NCI-H1694 treated with DMSO at 0.1 percent for 48 hours (cell line): ENCODE measurements around the gene PAEP.
"Not testable (repeated sequence)": the region's sequence is repeated elsewhere in the genome, so short reads cannot be mapped to it uniquely, and the experiment has no call there.

ENCODE experiments used
- DNase-seq: peaks from one replicate; lab custom pipeline; 2025; lab: John Stamatoyannopoulos, UW

The PAEP gene

DNA sequence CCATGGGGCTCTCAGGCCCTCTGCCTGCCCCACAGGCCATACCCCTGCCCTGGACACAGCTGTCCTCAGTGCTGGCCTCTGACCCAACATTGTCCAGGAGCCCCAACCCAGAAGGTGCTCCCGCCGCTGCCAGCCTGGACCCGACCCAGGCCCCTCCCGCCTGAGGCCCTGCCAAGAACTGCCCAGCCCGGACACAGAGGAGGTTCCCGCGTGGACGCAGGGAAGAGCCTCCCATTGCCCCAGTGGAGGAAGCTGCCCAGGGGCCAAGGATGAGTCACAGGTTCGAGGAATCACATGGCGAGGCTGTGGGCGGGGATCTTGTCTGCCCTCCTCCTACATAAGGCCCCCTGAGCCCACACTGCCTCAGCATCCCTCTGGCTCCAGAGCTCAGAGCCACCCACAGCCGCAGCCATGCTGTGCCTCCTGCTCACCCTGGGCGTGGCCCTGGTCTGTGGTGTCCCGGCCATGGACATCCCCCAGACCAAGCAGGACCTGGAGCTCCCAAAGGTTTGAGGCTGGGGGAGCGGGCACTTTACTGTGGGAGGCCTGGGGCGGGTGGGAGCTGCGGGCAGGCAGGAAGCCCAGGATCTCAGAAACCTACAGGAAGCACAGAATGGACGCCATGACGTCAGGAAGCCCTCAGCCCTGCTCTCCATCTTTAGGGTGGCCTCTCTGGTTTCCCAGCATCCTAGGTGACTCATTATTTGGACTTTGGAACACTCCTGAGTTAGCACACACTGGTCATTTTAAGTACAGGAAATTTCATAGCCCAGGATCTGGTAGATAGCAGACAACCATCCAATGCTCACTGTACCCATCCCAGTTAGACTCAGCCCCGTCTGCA lies at the start of gene PAEP:
Gene PAEP, plus strand, starts transcription at position 366 of the 844 bp plus-strand sequence.
- no peak for DNase-seq

DNA sequence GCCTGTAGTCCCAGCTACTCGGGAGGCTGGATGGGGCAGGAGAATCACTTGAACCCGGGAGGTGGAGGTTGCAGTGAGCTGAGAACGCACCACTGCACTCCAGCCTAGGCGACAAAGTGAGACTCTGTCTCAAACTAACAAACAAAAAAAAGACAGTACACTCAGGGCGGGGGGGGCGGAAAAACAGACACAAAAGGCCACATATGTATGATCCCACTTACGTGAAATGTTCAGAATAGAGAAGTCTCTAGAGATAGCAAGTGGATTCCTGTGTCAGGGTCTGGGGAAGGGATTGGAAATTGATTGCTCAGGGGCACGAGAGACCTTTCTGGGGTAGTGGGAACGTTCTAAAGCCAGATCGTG lies 49.3 kb upstream of the PAEP start:
- DNase-seq: no peak

GRCh38 chr9:135512904-135513303 lies 48.7 kb upstream of the PAEP start:
- DNase-seq: no peak

DNA sequence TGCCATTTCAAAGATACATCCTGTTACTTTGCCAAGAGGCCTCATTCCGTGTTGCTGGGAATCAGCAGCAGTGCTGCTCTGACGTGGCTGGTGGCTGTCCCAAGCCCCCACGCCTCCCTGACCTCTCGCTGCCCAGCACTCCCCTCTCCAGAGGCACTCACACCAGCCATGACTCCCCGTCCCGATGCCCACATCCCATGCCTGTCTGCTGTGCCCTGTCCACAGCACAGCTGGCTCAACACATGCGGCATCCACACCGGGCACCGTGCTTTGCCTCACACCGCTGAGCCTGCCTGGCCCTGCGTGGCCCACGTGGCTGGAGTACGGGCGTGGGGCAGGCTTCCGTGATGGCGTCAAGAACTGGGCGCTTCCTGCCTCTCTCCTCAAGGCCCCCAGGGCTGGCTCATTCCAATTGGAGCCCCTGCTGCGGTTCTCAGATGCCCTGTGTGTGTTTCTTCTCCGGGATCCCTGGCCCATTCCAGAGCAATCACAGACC lies 48.2 kb upstream of the PAEP start:
- no peak for DNase-seq

DNA sequence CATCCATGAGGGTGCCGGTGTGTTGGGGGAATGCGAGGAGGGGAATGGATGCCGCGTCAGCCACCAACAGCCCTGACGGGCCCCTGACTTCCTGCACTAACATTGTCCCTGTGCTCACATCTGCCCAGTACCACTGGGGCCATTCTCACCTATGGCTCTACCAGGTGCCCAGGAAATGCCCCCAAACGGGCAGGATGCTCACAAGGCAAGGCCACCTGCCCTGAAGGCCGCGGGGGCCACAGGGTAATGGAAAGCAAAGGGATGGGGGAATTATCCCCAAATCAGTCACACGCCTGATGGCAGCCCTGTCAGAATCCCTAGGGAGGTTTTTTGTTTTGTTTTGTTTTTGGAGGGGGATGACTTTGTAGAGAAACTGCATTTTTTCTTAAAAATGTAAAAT lies 47.6 kb upstream of the PAEP start:
- not testable (repeated sequence) for DNase-seq

- no peak for DNase-seq
These were observed 47.0 kb upstream of the PAEP start for GRCh38 chr9:135514342-135515082.

DNA sequence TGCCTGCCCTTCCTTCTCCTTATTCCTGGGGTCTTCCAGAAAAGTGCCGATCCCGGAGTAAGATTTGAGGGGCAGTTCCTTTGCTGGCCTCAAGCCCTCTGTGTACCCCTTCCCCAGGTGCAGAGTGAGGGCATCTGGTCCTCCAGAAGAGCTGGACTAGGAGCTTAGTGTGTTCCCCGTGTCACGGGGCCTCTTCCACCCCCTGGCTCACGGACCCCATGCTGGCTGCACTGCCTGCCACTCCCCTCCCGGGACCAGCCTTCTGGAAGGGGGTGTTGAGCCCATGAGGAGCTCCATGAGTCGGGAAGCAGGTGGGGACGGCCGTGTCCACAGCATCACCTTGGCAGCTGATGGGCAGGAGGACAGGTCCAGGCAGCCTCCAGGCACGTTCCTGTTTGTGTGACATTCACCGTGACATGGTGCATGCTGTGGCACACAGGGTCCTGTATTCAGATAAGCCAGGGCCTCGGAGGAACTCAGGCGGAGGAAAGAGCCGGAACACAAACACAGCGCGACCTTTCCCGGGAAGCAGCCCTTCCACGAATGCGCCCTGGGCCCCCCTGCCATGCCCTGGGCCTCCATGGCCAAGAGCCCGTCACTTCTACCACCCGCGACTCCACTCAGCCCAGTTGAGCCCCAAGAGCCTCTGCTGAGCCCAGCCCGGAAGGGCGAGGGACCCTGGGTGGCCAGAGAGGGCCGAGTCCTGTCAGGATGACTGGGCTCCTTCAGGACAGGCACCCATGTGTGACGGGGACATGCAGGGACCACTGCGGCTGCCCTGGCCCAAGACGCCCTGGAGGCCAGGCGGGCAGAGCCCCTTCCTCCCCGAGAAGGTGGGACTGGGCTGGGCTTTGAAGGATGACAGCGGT lies 46.2 kb upstream of the PAEP start:
- DNase-seq: no peak

GRCh38 chr9:135516132-135516860 lies 45.3 kb upstream of the PAEP start:
- no peak for DNase-seq

GRCh38 chr9:135517407-135517822 lies 44.1 kb upstream of the PAEP start:
- no peak for DNase-seq

DNA sequence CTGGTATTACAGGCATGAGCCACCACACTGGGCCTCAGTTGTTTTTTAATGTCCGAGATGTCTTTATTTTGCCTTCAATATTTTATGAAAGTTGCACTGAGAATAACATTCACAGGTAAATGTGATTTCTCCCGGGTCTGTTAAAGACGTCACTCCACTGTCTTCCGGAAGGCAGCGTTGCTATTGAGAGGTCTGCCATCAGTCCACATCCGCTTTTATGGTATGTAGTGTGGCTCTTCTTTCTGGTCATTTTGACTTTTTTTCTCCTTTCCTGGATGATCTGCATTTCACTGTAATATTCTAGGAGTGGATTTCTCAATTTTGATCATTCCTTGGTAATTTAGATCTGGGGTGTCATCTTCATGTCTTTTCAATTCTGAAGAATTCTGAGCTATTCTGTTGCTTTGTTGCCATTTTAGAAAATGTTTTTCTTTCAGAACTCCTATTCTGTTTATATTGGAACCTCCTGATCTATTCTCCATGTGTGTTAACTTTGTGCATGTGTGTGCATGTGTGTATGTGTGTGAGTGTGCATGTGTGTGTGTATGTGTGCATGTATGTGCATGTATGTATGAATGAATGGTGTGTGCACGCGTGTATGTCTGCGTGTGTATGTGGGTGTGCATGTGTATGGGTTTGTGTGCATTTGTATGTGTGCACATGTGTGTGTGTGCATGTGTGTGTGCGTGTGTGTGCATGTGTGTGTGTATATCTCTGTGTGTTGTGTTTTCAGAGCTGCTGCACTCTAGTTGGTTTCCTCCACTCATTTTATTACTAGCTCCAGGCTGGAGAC lies 42.2 kb upstream of the PAEP start:
- DNase-seq: no peak

- no peak for DNase-seq
These were observed 40.5 kb upstream of the PAEP start, which contains the start of gene LCN1 for GRCh38 chr9:135520916-135521607. LCN1 (plus strand) TSS chr9:135521440; CDS start chr9:135521498, 58 bp downstream.

DNA sequence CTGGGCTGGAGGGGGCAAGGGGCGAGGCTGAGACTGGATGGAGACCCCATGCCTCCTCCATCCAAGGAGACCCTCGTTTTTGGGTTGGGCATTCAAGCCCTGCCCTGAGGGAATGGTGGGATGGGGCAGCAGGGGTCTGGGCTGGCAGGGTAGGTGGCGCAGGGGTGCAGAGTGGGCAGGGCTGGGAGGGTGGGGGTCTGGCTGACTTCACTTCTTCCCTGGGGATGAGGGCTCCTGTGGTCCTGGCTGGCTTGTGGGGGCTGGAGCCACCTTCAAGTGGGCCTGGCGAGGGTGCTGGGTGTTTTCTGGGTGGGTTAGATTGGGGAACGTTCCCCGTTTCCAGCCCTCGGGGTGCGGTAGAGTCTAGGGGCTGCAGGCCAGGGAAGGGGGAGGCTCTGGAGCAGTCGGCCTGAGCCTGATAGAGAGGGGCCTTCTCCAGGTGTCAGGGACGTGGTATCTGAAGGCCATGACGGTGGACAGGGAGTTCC lies 39.9 kb upstream of the PAEP start:
- no peak for DNase-seq

GRCh38 chr9:135522137-135522877 lies 39.2 kb upstream of the PAEP start:
- DNase-seq: no peak

DNA sequence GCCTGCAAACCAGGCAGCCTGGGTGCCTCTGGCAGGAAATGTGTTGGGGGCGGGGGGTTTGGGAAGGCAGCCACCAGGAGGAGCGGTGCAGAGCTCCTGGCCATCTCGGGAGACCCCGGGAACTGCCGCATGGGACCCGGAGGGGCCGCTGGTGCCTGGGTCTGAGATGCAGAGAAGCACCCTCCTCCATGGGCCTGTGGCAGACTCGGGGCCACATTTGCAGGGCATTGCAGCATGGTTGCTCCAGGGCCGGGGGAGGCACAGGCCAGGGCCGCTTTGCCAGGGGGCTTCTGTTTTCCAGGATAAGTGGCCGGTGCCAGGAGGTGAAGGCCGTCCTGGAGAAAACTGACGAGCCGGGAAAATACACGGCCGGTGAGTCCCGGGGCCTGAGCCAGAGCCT lies 38.6 kb upstream of the PAEP start:
- DNase-seq: no peak

DNA sequence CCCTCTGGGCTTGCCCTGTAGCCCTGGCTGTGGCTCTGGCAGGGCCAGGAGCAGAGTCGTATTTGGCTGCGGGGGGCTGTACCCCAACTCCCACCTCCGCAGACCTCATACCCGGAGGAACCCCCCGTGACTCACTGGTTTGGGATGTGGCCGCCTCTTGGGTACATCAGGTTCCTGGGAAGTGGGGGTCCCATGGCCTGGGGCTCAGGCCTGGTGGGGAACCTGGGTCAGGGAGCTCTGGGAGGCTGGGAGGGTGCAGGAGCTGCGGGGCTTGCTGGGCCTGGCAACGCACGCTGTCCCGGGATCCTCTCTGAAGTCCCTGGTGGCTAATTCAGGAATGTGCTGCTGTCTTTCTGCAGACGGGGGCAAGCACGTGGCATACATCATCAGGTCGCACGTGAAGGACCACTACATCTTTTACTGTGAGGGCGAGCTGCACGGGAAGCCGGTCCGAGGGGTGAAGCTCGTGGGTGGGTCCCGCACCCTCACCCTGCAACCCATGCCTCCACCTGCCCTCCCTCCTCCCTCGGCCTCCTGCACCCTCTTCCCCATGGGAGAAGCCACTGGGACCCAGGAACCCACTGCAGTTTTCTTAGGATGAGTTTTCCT lies 37.9 kb upstream of the PAEP start:
- DNase-seq: no peak

DNA sequence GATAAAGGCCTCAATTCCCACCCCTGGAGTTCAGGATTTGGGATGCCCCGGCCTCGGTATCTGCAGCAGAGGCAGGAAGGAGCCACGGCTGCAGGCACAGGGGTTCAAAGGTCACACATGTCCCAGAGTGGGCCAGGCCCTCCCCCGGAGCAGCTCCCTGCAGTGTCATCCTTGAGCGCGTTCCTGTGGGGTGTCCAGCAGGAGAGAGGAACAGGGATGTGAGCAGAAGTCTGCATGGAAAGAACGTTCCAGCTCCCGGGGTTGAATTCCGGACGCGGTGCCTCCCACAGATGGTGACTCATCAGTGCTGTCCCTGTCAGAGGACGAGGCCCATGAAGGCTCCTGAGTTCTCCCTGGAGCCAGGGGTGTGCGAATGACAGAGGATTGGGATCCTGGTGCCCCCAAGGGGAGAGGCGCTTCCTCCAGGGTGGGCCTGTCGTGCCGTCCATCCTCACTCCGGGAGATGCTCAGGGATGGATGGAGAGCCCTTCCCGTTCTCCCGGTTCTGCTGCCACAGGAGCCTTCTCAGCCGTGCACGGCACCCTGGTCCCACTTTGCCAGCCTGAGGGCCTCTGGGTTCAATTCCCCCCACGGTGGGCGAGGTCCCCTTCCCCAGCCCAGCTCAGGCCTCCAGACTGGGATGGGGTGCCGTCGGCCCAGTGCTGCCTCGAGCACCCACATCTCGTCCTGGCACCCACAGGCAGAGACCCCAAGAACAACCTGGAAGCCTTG lies 37.3 kb upstream of the PAEP start:
- no peak for DNase-seq

DNA sequence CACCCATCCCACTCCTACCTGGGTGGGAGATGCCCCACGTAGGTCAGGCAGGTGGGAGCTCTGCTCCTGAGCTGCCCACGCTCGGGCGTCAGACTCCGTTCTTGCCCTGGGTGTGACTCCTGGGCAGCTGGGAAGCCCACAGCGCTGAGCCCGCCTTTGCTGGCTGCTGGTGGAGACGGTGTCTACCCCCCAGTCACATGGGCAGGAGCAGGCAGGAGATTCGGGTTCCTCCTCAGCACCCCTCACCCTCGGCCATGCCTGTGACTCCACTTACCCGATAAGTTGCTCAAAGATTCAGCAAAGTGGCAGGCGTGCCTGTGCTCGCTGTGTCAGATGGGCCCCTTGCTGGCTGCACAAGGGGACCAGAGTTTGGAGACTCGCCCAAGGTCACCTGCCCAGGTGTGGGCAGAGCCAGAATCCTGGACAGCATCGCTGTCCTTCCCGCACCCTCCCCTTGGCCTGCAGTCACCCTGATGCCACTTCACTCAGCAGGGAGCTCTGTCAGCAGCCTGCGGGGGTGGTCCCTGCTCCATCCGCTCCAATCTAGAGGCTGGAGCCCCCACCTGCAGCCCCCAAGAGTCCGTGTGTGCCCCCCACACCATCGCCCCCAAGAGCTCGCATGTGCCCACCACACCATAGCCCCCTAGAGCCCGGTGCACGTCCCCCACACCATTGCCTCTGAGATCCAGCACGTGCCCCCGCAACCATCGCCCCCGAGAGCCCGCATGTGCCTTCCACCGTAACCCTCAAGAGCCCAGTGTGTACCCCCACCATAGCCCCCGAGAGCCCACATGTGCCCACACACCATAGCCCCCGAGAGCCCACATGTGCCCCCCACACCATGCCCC lies 36.1 kb upstream of the PAEP start:
- DNase-seq: no peak
